Pancreas (tissue), 10 donors: ENCODE measurements around the gene HSP90AB1. TPM values are rescaled to one million over a fixed set of nuclear protein-coding genes. Genes with fewer than 3 reads are reported as not detected.

Experiments
- ATAC-seq, 4 donors: fragments of 200-7000 bp; cut with Tn5 transposase; one replicate each; pipeline versions ENCODE4 v1.8.0 to v1.9.1; 2020; ENCODE audit warnings: mild to moderate bottlenecking in 4 of 4, moderate library complexity in 4 of 4
- DNase-seq, 6 donors: peaks; one replicate each; pipeline ENCODE4 v3.0.0-alpha.2; 2020
- FAIRE-seq: peaks from 2 replicates; lab custom pipeline; 2012; peaks lifted over from hg19 to GRCh38; lab: Jason Lieb, UNC
- H3K27ac ChIP-seq, 4 donors: fragments of 200-600 bp; sonication (generic); 1 replicate in 3 of 4; 2 replicates in 1 of 4; pipeline versions ENCODE4 v1.5.0 to v1.8.0; 2020
- H3K27me3 ChIP-seq, 4 donors: fragments of 200-600 bp; one replicate each; pipeline ENCODE4 v1.8.0; 2021
- H3K36me3 ChIP-seq, 3 donors: fragments of 200-600 bp; sonication (generic) in 1 of 3; one replicate each; pipeline versions ENCODE4 v1.5.0 to v1.8.0; 2020 to 2021
- H3K4me1 ChIP-seq, 3 donors: fragments of 200-600 bp; one replicate each; pipeline ENCODE4 v1.8.0; 2021
- H3K4me3 ChIP-seq, 4 donors: fragments of 200-600 bp; sonication (generic) in 2 of 4; one replicate each; pipeline versions ENCODE4 v1.5.0 to v1.8.0; 2020 to 2021
- H3K9me3 ChIP-seq, 4 donors: fragments of 200-600 bp; one replicate each; pipeline ENCODE4 v1.8.0; 2021
- WGBS, 2 donors: extraction: QIAGEN DNeasy Blood & Tissue Kit; methylation state at CpG; one replicate each; pipeline ENCODE4 v1.1.7; 2013; 5-methylcytosine and 5-hydroxymethylcytosine counted together
- intact Hi-C, 3 donors: fragments of 100-400 bp; cut with DNase I; formaldehyde crosslinking; loops; one replicate each; pipeline versions ENCODE4 v1.11.1 to v1.14.2; 2022
- polyA plus RNA-seq, 2 donors: library from polyadenylated mRNA; stranded (reverse); fragments of 200-250 nt; gene quantifications; one replicate each; pipeline ENCODE4 v1.2.3, GENCODE V29; 2013
- total RNA-seq, 6 donors: library from RNA; stranded (reverse); fragmentation: NEBNext Ultra II Directional in 4 of 6; extraction: Animal tissue kit (Norgen Biotek cat#: 25700) in 4 of 6; gene quantifications; one replicate each; pipeline versions ENCODE4 v1.2.1 to v1.2.4, GENCODE V29; 2021 to 2023
- TF ChIP-seq, protein P1 (sequence below), 4 donors: fragments of 200-600 bp; sonication (generic) in 3 of 4; IDR thresholded peaks; one replicate each; pipeline versions ENCODE4 v1.5.0 to v1.8.0; 2021; ENCODE audit warnings: antibody characterized with exemption in 4 of 4
- donor health status: healthy with polysubstance abuse.
- donor health status: DM: no; HTN: no; CAD: no; lungs with moderate emphysema.
- donor health status: DM: no; HTN: no; CAD: no.
- donor health status: control.
- donor health status: control.
- donor health status: Bipolar disorder and iron deficiency.
- donor health status: DM: yes; HTN: yes; CAD: no.
- donor health status: DM: no; HTN: no; CAD: no.
- donor health status: DM: no; HTN: no; CAD: no.
- donor health status: DM: yes; HTN: yes; CAD: no.

HSP90AB1 gene
- total and polyA plus RNA-seq, 8 donors, result 145 to 577 (median 434) TPM

GRCh38 chr6:44278315-44278714 lies 31.4 kb downstream of the HSP90AB1 start:
- intact Hi-C loops, result no loop called here
- Histone ChIP-seq H3K4me1 (peaks cover 0 to 3% (median 0%) of the 10 kb centered on the region in 3 donors), H3K9me3 (no peaks in the 10 kb centered on the region), H3K27me3 (peaks cover 0 to 9% (median 3%) of the 10 kb centered on the region in 4 donors), H3K4me3 (no peak overlapping the region), H3K27ac (no peak overlapping the region), H3K36me3 (no peaks in the 10 kb centered on the region)
- ATAC-seq (no peak), FAIRE-seq (no peak), DNase-seq (peak in 1 of 6 donors; percentile 25)
- TF ChIP-seq, protein P1, sequence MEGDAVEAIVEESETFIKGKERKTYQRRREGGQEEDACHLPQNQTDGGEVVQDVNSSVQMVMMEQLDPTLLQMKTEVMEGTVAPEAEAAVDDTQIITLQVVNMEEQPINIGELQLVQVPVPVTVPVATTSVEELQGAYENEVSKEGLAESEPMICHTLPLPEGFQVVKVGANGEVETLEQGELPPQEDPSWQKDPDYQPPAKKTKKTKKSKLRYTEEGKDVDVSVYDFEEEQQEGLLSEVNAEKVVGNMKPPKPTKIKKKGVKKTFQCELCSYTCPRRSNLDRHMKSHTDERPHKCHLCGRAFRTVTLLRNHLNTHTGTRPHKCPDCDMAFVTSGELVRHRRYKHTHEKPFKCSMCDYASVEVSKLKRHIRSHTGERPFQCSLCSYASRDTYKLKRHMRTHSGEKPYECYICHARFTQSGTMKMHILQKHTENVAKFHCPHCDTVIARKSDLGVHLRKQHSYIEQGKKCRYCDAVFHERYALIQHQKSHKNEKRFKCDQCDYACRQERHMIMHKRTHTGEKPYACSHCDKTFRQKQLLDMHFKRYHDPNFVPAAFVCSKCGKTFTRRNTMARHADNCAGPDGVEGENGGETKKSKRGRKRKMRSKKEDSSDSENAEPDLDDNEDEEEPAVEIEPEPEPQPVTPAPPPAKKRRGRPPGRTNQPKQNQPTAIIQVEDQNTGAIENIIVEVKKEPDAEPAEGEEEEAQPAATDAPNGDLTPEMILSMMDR (IDR thresholded peaks at IDR 0.05), result no peak
- 52 to 59% methylated on average over 3 of the region's 3 CpGs for WGBS, 2 donors

DNA sequence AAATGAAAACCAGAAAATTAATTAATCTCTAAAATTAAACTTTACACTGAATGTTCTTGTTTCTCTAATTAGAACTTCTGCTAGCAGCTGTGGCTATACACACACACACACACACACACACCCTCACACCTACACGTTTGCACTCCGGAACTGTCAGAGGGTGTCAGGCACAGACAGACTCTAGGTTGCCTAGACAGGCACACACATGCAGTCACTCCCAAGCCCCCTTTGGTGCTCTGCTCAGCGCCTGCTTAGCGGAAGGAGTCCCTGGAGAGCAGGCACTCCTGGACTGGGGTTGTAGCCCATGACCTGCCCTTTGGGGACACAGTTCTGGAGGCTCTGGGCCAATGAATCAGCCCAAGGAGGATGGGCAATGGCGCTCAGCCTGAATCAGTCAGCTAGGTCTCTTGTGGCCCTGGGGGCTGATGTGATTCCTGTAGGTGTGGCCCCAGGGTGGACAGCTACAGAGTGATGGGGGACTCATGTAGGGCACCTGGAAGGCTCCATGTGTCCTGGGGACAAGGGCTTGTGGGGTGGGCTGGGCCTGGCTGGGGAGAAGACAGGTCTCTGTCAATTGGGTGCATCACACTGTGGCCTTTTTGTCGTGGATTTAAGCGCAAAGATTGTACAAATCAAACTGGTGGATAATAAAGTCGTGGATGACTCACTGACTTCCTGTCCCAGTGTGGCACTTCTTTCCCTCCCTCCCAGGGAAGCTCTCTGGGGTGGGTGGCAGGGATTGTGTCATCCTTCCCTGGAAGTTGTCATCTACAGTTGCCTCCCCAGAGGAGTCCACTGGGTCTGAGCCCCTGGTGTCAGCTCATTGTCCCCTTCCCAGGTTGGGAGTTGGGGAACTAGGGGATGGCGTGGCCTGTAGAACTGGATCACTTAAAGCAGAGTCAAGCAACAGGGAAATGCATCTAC lies 32.1 kb downstream of the HSP90AB1 start:
- Histone ChIP-seq H3K9me3 (no peaks in the 10 kb centered on the region), H3K27ac (no peak overlapping the region), H3K36me3 (no peaks in the 10 kb centered on the region), H3K27me3 (peaks cover 0 to 9% (median 3%) of the 10 kb centered on the region in 4 donors), H3K4me1 (peaks cover 0 to 3% (median 0%) of the 10 kb centered on the region in 3 donors), H3K4me3 (no peak overlapping the region)
- ATAC-seq (no peak), FAIRE-seq (no peak), DNase-seq (peak in 1 of 6 donors; percentile 23)
- intact Hi-C loops, result no loop called here
- TF ChIP-seq, protein P1 (IDR thresholded peaks at IDR 0.05), result no peak
- 61 to 64% methylated on average over 9 of the region's 9 CpGs for WGBS, 2 donors

- Histone ChIP-seq H3K27me3 (no peaks in the 10 kb centered on the region), H3K9me3 (no peaks in the 10 kb centered on the region), H3K4me3 (no peak overlapping the region), H3K36me3 (no peaks in the 10 kb centered on the region), H3K27ac (no peak overlapping the region), H3K4me1 (no peaks in the 10 kb centered on the region)
- intact Hi-C loops, result no loop called here
- FAIRE-seq, result no peak
- 34 to 35% methylated on average over 2 of the region's 2 CpGs for WGBS, 2 donors
- no peak for ATAC-seq
- DNase-seq, result no peak
- TF ChIP-seq, protein P1 (IDR thresholded peaks at IDR 0.05), result no peak
Observed at GRCh38 chr6:44284121-44284520, 37.2 kb downstream of the HSP90AB1 start.

- Histone ChIP-seq H3K36me3 (no peaks in the 10 kb centered on the region), H3K9me3 (no peaks in the 10 kb centered on the region), H3K27me3 (no peaks in the 10 kb centered on the region), H3K4me1 (no peaks in the 10 kb centered on the region), H3K27ac (no peak overlapping the region), H3K4me3 (no peak overlapping the region)
- DNase-seq (no peak), ATAC-seq (no peak), FAIRE-seq (no peak)
- TF ChIP-seq, protein P1 (IDR thresholded peaks at IDR 0.05), result no peak
- intact Hi-C loops, result no loop called here
- 38 to 45% methylated on average over 4 of the region's 4 CpGs for WGBS, 2 donors
Observed at GRCh38 chr6:44284867-44285266, 38.0 kb downstream of the HSP90AB1 start.
